Adipose tissue (tissue), 3 donors: ENCODE results near the gene ZNF543. TPM values are rescaled to one million over a fixed set of nuclear protein-coding genes. Genes with fewer than 3 reads are reported as not detected.
"Not testable (repeated sequence)": the region's sequence is repeated elsewhere in the genome, so short reads cannot be mapped to it uniquely, and the experiment has no call there.

Experiments
- H3K27ac ChIP-seq: one replicate; pipeline ENCODE4 v1.5.1; 2013; ENCODE audit warnings: low read depth, low read length
- WGBS, 3 donors: extraction: QIAGEN DNeasy Blood & Tissue Kit; methylation state at CpG; one replicate each; pipeline ENCODE4 v1.1.7; 2013; 5-methylcytosine and 5-hydroxymethylcytosine counted together
- polyA plus RNA-seq, 3 donors: library from polyadenylated mRNA; stranded (reverse); fragments of 200-250 nt; gene quantifications; one replicate each; pipeline ENCODE4 v1.2.3, GENCODE V29; 2013
- donor health status: healthy with polysubstance abuse.
- donor health status: Bipolar disorder and iron deficiency.
- donor health status: healthy.

ZNF543 gene
- polyA plus RNA-seq, 3 donors: 0.63 to 1.6 (median 0.97) TPM

DNA sequence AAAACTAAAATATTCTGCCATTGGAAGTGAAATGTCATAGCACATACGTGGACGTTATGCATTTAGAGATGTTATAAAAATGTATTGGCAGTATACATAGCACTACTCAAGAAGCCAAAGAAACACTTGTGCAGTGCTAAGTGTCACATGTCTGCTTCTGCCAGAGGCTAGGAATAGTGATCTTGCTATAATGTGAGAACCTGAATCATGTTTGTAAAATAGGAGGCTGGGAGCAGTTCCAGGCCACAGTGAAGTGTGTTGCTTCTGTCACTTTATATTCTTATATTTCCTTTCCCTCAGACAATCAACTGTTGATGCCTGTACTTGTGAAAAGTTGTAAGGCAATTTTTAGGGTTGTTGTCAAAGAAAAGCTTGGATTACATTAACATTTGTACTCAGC is 46.5 kb downstream of the ZNF543 start:
- no peak overlapping the region for H3K27ac ChIP-seq
- WGBS, 3 donors: 90 to 94% (median 91%) methylated on average over 2 of the region's 2 CpGs

GRCh38 chr19:57374179-57374578 is 53.9 kb downstream of the ZNF543 start:
- no peak overlapping the region for H3K27ac ChIP-seq
- 95 to 97% (median 95%) methylated on average over 6 of the region's 6 CpGs for WGBS, 3 donors

GRCh38 chr19:57374647-57375046 is 54.4 kb downstream of the ZNF543 start:
- 96 to 98% (median 97%) methylated on average over 2 of the region's 2 CpGs for WGBS, 3 donors
- not testable (repeated sequence) for H3K27ac ChIP-seq

GRCh38 chr19:57376151-57376550 is 55.9 kb downstream of the ZNF543 start:
- WGBS, 3 donors: 93 to 96% (median 94%) methylated on average over 6 of the region's 6 CpGs
- H3K27ac ChIP-seq: no peak overlapping the region

- 94 to 95% (median 95%) methylated on average over 3 of the region's 3 CpGs for WGBS, 3 donors
- H3K27ac ChIP-seq: no peak overlapping the region
Measured at GRCh38 chr19:57377498-57378146, 57.4 kb downstream of the ZNF543 start.

Other genes starting within 250 kb of the ZNF543 start
- not detected for gene USP29, start 200.5 kb upstream of the ZNF543 start, polyA plus RNA-seq
- not detected for gene ZIM3, start 175.3 kb upstream of the ZNF543 start, polyA plus RNA-seq
- gene DUXA, start 153.0 kb upstream of the ZNF543 start, polyA plus RNA-seq: not detected
- 10 to 100 TPM in 1 of 3 donors, 1 to 10 TPM in 2; 2.7 to 12.6 (median 4.6) TPM for gene ZNF264, start 129.0 kb upstream of the ZNF543 start, polyA plus RNA-seq
- gene AURKC, start 89.4 kb upstream of the ZNF543 start, polyA plus RNA-seq: 1 to 10 TPM in 1 of 3 donors, under 1 TPM in 2; 0.36 to 2.0 (median 0.94) TPM
- 1 to 10 TPM in 2 of 3 donors, under 1 TPM in 1; 0.90 to 1.4 (median 1.1) TPM for gene ZNF805, start 79.8 kb upstream of the ZNF543 start, polyA plus RNA-seq
- gene ZNF460, start 40.0 kb upstream of the ZNF543 start, polyA plus RNA-seq: 1 to 10 TPM in 2 of 3 donors, under 1 TPM in 1; 0.39 to 3.0 (median 1.9) TPM
- gene ZNF304, start 30.8 kb downstream of the ZNF543 start, polyA plus RNA-seq: 1 to 10 TPM; 1.7 to 2.3 (median 1.8) TPM
- 10 to 100 TPM in 2 of 3 donors, 1 to 10 TPM in 1; 8.9 to 23.1 (median 14.0) TPM for gene TRAPPC2B, start 43.1 kb downstream of the ZNF543 start, polyA plus RNA-seq
- 1 to 10 TPM in 1 of 3 donors, under 1 TPM in 2; 0.54 to 1.1 (median 0.72) TPM for gene ZNF547, start 43.1 kb downstream of the ZNF543 start, polyA plus RNA-seq
- gene ZNF548, start 69.4 kb downstream of the ZNF543 start, polyA plus RNA-seq: 1 to 10 TPM; 3.9 to 6.1 (median 6.1) TPM
- 1 to 10 TPM; 2.0 to 3.1 (median 2.2) TPM for gene ZNF17, start 90.7 kb downstream of the ZNF543 start, polyA plus RNA-seq
- 1 to 10 TPM; 1.8 to 7.4 (median 7.0) TPM for gene ZNF749, start 114.9 kb downstream of the ZNF543 start, polyA plus RNA-seq
- gene VN1R1, start 136.7 kb downstream of the ZNF543 start, polyA plus RNA-seq: under 1 TPM in 2 of 3 donors, not detected in 1; 0.16 to 0.23 TPM
- gene ZNF772, start 157.1 kb downstream of the ZNF543 start, polyA plus RNA-seq: 1 to 10 TPM; 1.1 to 2.1 (median 1.8) TPM
- 1 to 10 TPM; 2.8 to 3.6 (median 3.0) TPM for gene ZNF419, start 167.3 kb downstream of the ZNF543 start, polyA plus RNA-seq
- 1 to 10 TPM; 2.1 to 3.3 (median 3.2) TPM for gene ZNF773, start 179.5 kb downstream of the ZNF543 start, polyA plus RNA-seq
- gene ZNF549, start 206.9 kb downstream of the ZNF543 start, polyA plus RNA-seq: 1 to 10 TPM; 1.2 to 1.9 (median 1.3) TPM
- gene ZNF550, start 239.4 kb downstream of the ZNF543 start, polyA plus RNA-seq: 1 to 10 TPM; 1.5 to 3.2 (median 2.6) TPM